Measurements from ENCODE around the gene NKAIN4. TPM values are rescaled to one million over a fixed set of nuclear protein-coding genes. Genes with fewer than 3 reads are reported as not detected.

The NKAIN4 gene
- total RNA-seq, 1 donor from 2014 or later = not detected

GRCh38 chr20:63205896-63206295 is 48.4 kb downstream of the NKAIN4 start:
- Mint-ChIP-seq H3K4me3 (no peak overlapping the region), H3K27ac (no peak overlapping the region), H3K9me3 (no peaks in the 10 kb centered on the region), H3K4me1 (peaks cover 7% of the 10 kb centered on the region), H3K36me3 (ENCODE audit: low read depth) (peaks cover 91% of the 10 kb centered on the region), H3K27me3 (no peaks in the 10 kb centered on the region)
- TF ChIP-seq CTCF (IDR thresholded peaks at IDR 0.05) = no peak
- intact Hi-C loops (cut with micrococcal nuclease) = no loop called here
- no peak for ATAC-seq (ENCODE audit: low read depth)
- no peak for DNase-seq
- POLR2A ChIA-PET = interaction anchor here (0.7 kb wide), 1 partner anchor 779 kb away, joined by 3 read pairs; no protein-coding TSS in a partner anchor
- CTCF ChIA-PET = interaction anchor here (1.3 kb wide), 1 partner anchor 17 kb away, joined by 3 read pairs; no protein-coding TSS in a partner anchor

- ATAC-seq (ENCODE audit: low read depth) = no peak
- peaks cover 92% of the 10 kb centered on the region for H3K36me3 Mint-ChIP-seq (ENCODE audit: low read depth)
- TF ChIP-seq CTCF (IDR thresholded peaks at IDR 0.05) = no peak
- H3K4me3 Mint-ChIP-seq = no peak overlapping the region
- DNase-seq = no peak
- no peaks in the 10 kb centered on the region for H3K27me3 Mint-ChIP-seq
- H3K9me3 Mint-ChIP-seq = no peaks in the 10 kb centered on the region
- CTCF ChIA-PET = interaction anchor here (1.1 kb wide), 1 partner anchor 19 kb away, joined by 3 read pairs; no protein-coding TSS in a partner anchor
- no peak overlapping the region for H3K27ac Mint-ChIP-seq
- intact Hi-C loops (cut with micrococcal nuclease) = no loop called here
- peaks cover under 1% of the 10 kb centered on the region for H3K4me1 Mint-ChIP-seq
- POLR2A ChIA-PET = no interaction called here
Observed at GRCh38 chr20:63204362-63204761, 49.9 kb downstream of the NKAIN4 start.

GRCh38 chr20:63202811-63203526 is 51.3 kb downstream of the NKAIN4 start:
- no peak overlapping the region for H3K4me3 Mint-ChIP-seq
- ChIA-PET CTCF (no interaction called here), POLR2A (no interaction called here)
- DNase-seq = no peak
- peaks cover 90% of the 10 kb centered on the region for H3K36me3 Mint-ChIP-seq (ENCODE audit: low read depth)
- intact Hi-C loops (cut with micrococcal nuclease) = no loop called here
- peaks cover 2% of the 10 kb centered on the region for H3K4me1 Mint-ChIP-seq
- H3K9me3 Mint-ChIP-seq = no peaks in the 10 kb centered on the region
- ATAC-seq (ENCODE audit: low read depth) = no peak
- TF ChIP-seq CTCF (IDR thresholded peaks at IDR 0.05) = no peak
- no peaks in the 10 kb centered on the region for H3K27me3 Mint-ChIP-seq
- no peak overlapping the region for H3K27ac Mint-ChIP-seq

GRCh38 chr20:63202021-63202420 is 52.2 kb downstream of the NKAIN4 start:
- DNase-seq (no peak), ATAC-seq (ENCODE audit: low read depth) (no peak)
- Mint-ChIP-seq H3K4me3 (no peak overlapping the region), H3K4me1 (peaks cover 2% of the 10 kb centered on the region), H3K36me3 (ENCODE audit: low read depth) (peaks cover 89% of the 10 kb centered on the region), H3K9me3 (no peaks in the 10 kb centered on the region), H3K27me3 (no peaks in the 10 kb centered on the region), H3K27ac (no peak overlapping the region)
- ChIA-PET POLR2A (no interaction called here), CTCF (no interaction called here)
- no peak for TF ChIP-seq CTCF (IDR thresholded peaks at IDR 0.05)
- intact Hi-C loops (cut with micrococcal nuclease) = no loop called here

- H3K36me3 Mint-ChIP-seq (ENCODE audit: low read depth) = peaks cover 85% of the 10 kb centered on the region
- no peaks in the 10 kb centered on the region for H3K27me3 Mint-ChIP-seq
- no peak overlapping the region for H3K27ac Mint-ChIP-seq
- no peak overlapping the region for H3K4me3 Mint-ChIP-seq
- DNase-seq (no peak), ATAC-seq (ENCODE audit: low read depth) (no peak)
- peaks cover 2% of the 10 kb centered on the region for H3K4me1 Mint-ChIP-seq
- ChIA-PET POLR2A (no interaction called here), CTCF (interaction anchor here (0.9 kb wide), 1 partner anchor 25 kb away, joined by 3 read pairs; no protein-coding TSS in a partner anchor)
- no peak for TF ChIP-seq CTCF (IDR thresholded peaks at IDR 0.05)
- H3K9me3 Mint-ChIP-seq = no peaks in the 10 kb centered on the region
- intact Hi-C loops (cut with micrococcal nuclease) = no loop called here
Observed at GRCh38 chr20:63198606-63199005, 55.7 kb downstream of the NKAIN4 start.

All from activated B cell treated with CpG ODN at 0.5 μM for 24 hours (primary cell).